Gastrocnemius medialis (tissue), 4 donors: ENCODE results near the gene POMGNT1.
"Not testable (repeated sequence)": the region's sequence is repeated elsewhere in the genome, so short reads cannot be mapped to it uniquely, and the experiment has no call there.

Source experiments
- POLR2A ChIP-seq, 2 donors: fragments of 450-650 bp; IDR thresholded peaks; one replicate each; pipeline ENCODE4 v1.6.1; 2017; ENCODE audit warnings: antibody characterized with exemption in 2 of 2, mild to moderate bottlenecking in 2 of 2, moderate library complexity in 2 of 2
- TF ChIP-seq, protein P1 (sequence below), 5 experiments: fragments of 450-650 bp in 3 of 5; fragments of 200-600 bp in 2 of 5; sonication (generic) in 2 of 5; IDR thresholded peaks in 4 of 5; conservative IDR thresholded peaks in 1 of 5; 1 replicate in 4 of 5; 2 replicates in 1 of 5; pipeline ENCODE4 v1.5.1; 2016 to 2019; ENCODE audit warnings: antibody characterized with exemption in 5 of 5, mild to moderate bottlenecking in 3 of 5, moderate library complexity in 3 of 5

DNA sequence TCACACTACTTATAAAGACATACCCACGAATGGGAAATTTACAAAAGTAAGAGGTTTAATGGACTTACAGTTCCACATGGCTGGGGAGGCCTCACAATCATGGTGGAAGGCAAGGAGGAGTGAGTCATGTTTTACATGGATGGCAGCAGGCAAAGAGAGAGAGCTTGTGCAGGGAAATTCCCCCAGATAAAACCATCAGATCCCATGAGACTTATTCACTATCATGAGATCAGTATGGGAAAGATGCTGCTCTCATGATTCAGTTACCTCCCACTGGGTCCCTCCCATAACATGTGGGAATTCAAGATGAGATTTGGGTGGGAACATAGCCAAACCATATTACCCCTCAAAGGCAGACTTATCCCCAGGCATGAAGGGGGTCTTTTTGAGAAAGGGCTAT, 40.6 kb upstream of the POMGNT1 start:
- TF ChIP-seq, protein P1, sequence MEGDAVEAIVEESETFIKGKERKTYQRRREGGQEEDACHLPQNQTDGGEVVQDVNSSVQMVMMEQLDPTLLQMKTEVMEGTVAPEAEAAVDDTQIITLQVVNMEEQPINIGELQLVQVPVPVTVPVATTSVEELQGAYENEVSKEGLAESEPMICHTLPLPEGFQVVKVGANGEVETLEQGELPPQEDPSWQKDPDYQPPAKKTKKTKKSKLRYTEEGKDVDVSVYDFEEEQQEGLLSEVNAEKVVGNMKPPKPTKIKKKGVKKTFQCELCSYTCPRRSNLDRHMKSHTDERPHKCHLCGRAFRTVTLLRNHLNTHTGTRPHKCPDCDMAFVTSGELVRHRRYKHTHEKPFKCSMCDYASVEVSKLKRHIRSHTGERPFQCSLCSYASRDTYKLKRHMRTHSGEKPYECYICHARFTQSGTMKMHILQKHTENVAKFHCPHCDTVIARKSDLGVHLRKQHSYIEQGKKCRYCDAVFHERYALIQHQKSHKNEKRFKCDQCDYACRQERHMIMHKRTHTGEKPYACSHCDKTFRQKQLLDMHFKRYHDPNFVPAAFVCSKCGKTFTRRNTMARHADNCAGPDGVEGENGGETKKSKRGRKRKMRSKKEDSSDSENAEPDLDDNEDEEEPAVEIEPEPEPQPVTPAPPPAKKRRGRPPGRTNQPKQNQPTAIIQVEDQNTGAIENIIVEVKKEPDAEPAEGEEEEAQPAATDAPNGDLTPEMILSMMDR (IDR thresholded peaks at IDR 0.05 in 4 of 5, conservative IDR thresholded peaks at IDR 0.05 in 1 of 5), result not testable (repeated sequence)
- TF ChIP-seq POLR2A (IDR thresholded peaks at IDR 0.05), result not testable (repeated sequence)
